ENCODE measurements around the gene GTF2H3.
A peak's percentile ranks its signal among the peaks of the same experiment; 100 is the strongest.

The GTF2H3 gene

GRCh38 chr12:123598522-123598921 lies 35.1 kb upstream of the GTF2H3 start:
- TF ChIP-seq USF1 (IDR thresholded peaks at IDR 0.05) (no peak), TCF12 (IDR thresholded peaks at IDR 0.05; ENCODE audit: low read depth) (no peak), CREB1 (IDR thresholded peaks at IDR 0.05; ENCODE audit: low read depth) (no peak), YY1 (IDR thresholded peaks at IDR 0.05; ENCODE audit: low read depth) (no peak), REST (IDR thresholded peaks at IDR 0.05; ENCODE audit: low read depth) (no peak), TEAD4 (IDR thresholded peaks at IDR 0.05) (no peak), TAF1 (IDR thresholded peaks at IDR 0.05; ENCODE audit: low read depth) (no peak), ZBTB7A (IDR thresholded peaks at IDR 0.05; ENCODE audit: low read depth) (no peak)

- no peak for TF ChIP-seq YY1 (IDR thresholded peaks at IDR 0.05; ENCODE audit: low read depth)
- TF ChIP-seq MAX (IDR thresholded peaks at IDR 0.05), result no peak
- no peak for TF ChIP-seq EGR1 (IDR thresholded peaks at IDR 0.05)
- TF ChIP-seq TAF1 (IDR thresholded peaks at IDR 0.05; ENCODE audit: low read depth), result no peak
Observed at GRCh38 chr12:123599310-123599709, 34.3 kb upstream of the GTF2H3 start.

GRCh38 chr12:123599721-123600120 lies 33.9 kb upstream of the GTF2H3 start:
- TF ChIP-seq REST (IDR thresholded peaks at IDR 0.05; ENCODE audit: low read depth) (no peak), YY1 (IDR thresholded peaks at IDR 0.05; ENCODE audit: low read depth) (no peak), EGR1 (IDR thresholded peaks at IDR 0.05) (no peak), RAD21 (IDR thresholded peaks at IDR 0.05; ENCODE audit: low read depth) (no peak), USF1 (IDR thresholded peaks at IDR 0.05) (no peak), TEAD4 (IDR thresholded peaks at IDR 0.05) (no peak), FOXM1 (IDR thresholded peaks at IDR 0.05; ENCODE audit: borderline replicate concordance, low read depth) (no peak), EP300 (IDR thresholded peaks at IDR 0.05; ENCODE audit: borderline replicate concordance) (no peak)

- TF ChIP-seq TAF1 (IDR thresholded peaks at IDR 0.05; ENCODE audit: low read depth) (peak; percentile 98), EP300 (IDR thresholded peaks at IDR 0.05; ENCODE audit: borderline replicate concordance) (peak; percentile 32; the same call in 1 of the 2 replicates), MAX (IDR thresholded peaks at IDR 0.05) (peak; percentile 98), EGR1 (IDR thresholded peaks at IDR 0.05) (no peak), NFIC (IDR thresholded peaks at IDR 0.05) (peak; percentile 27; the same call in 1 of the 2 replicates), REST (IDR thresholded peaks at IDR 0.05; ENCODE audit: low read depth) (no peak), TEAD4 (IDR thresholded peaks at IDR 0.05) (peak; percentile 54; the same call in 1 of the 2 replicates), CREB1 (IDR thresholded peaks at IDR 0.05; ENCODE audit: low read depth) (peak; percentile 66), ZBTB7A (IDR thresholded peaks at IDR 0.05; ENCODE audit: low read depth) (no peak), YY1 (IDR thresholded peaks at IDR 0.05; ENCODE audit: low read depth) (peak; percentile 81), CEBPB (IDR thresholded peaks at IDR 0.05) (no peak), FOXM1 (IDR thresholded peaks at IDR 0.05; ENCODE audit: borderline replicate concordance, low read depth) (no peak), RAD21 (IDR thresholded peaks at IDR 0.05; ENCODE audit: low read depth) (peak; percentile 52; the same call in 1 of the 2 replicates), TCF12 (IDR thresholded peaks at IDR 0.05; ENCODE audit: low read depth) (peak; percentile 86), USF1 (IDR thresholded peaks at IDR 0.05) (peak; percentile 84)
Observed at GRCh38 chr12:123601602-123602489, 31.8 kb upstream of the GTF2H3 start, which contains the start of gene DDX55. TSS of gene DDX55 (plus strand) at chr12:123602099. CDS start at chr12:123602149, 50 bp downstream.
